HG02798 (cell line): ENCODE measurements around the gene S100P.
"Not testable (repeated sequence)": the region's sequence is repeated elsewhere in the genome, so short reads cannot be mapped to it uniquely, and the experiment has no call there.

Experiments used
- ATAC-seq: cut with Tn5 transposase; IDR thresholded peaks from one replicate; pipeline ENCODE4 v1.9.1; 2021; ENCODE audit warnings: mild to moderate bottlenecking; ENCODE audit not compliant: unreplicated experiment, poor library complexity

Gene S100P

GRCh38 chr4:6672541-6673190 is 21.0 kb upstream of the S100P start:
- ATAC-seq = not testable (repeated sequence)

GRCh38 chr4:6673191-6673659 is 20.5 kb upstream of the S100P start:
- not testable (repeated sequence) for ATAC-seq

GRCh38 chr4:6673660-6674499 is 19.8 kb upstream of the S100P start:
- ATAC-seq = peak; percentile 84

- ATAC-seq = peak; percentile 39
These were observed 19.1 kb upstream of the S100P start for GRCh38 chr4:6674500-6675149.

- no peak for ATAC-seq
These were observed 16.7 kb upstream of the S100P start for GRCh38 chr4:6676722-6677558.

GRCh38 chr4:6680372-6681034 is 13.2 kb upstream of the S100P start:
- ATAC-seq = no peak

GRCh38 chr4:6681191-6681590 is 12.5 kb upstream of the S100P start:
- no peak for ATAC-seq

- no peak for ATAC-seq
These were observed 10.7 kb upstream of the S100P start for GRCh38 chr4:6682862-6683590.

GRCh38 chr4:6684656-6685055 is 9.0 kb upstream of the S100P start:
- no peak for ATAC-seq

- ATAC-seq = no peak
These were observed 7.4 kb upstream of the S100P start for GRCh38 chr4:6686104-6686787.

GRCh38 chr4:6687947-6688878 is 5.5 kb upstream of the S100P start:
- no peak for ATAC-seq

GRCh38 chr4:6688879-6689505 is 4.7 kb upstream of the S100P start:
- peak; percentile 81 for ATAC-seq

GRCh38 chr4:6689506-6689960 is 4.1 kb upstream of the S100P start:
- ATAC-seq = no peak

- no peak for ATAC-seq
These were observed 1.3 kb upstream of the S100P start for GRCh38 chr4:6692379-6692778.

- ATAC-seq = no peak
These were observed 872 bp upstream of the S100P start for GRCh38 chr4:6692806-6693205.

- ATAC-seq = no peak
These were observed 661 bp downstream of the S100P start for GRCh38 chr4:6694177-6694901.
